ENCODE measurements around the gene WDR77. TPM values are rescaled to one million over a fixed set of nuclear protein-coding genes. Genes with fewer than 3 reads are reported as not detected.

Gene WDR77
- total and polyA plus RNA-seq, 2 donors (not counting 1 experiment from before 2014, with no cell fraction given), result 40.5 to 85.5 TPM

GRCh38 chr1:111480674-111481073, 31.6 kb upstream of the WDR77 start:
- Mint-ChIP-seq H3K4me3 (no peak overlapping the region), H3K27me3 (no peaks in the 10 kb centered on the region), H3K27ac (no peak overlapping the region), H3K4me1 (peaks cover 55% of the 10 kb centered on the region), H3K9me3 (ENCODE audit: insufficient read depth) (no peaks in the 10 kb centered on the region)
- Histone ChIP-seq H3K9ac (ENCODE audit: low read length) (no peak overlapping the region), H3K27ac (ENCODE audit: low read length in 2 of 2) (no peak overlapping the region), H3K4me3 (ENCODE audit: control extremely low read depth in 1 of 5, extremely low read depth in 1 of 5, insufficient read depth in 1 of 5, low read depth in 2 of 5, low read length in 4 of 5) (no peak overlapping the region), H3K9me3 (ENCODE audit: control extremely low read depth in 1 of 3, control insufficient read depth in 2 of 3, insufficient read depth in 1 of 3, low read length in 2 of 3) (no peaks in the 10 kb centered on the region), H4K20me1 (ENCODE audit: control insufficient read depth, insufficient read depth, low read length, poor library complexity, severe bottlenecking) (no peaks in the 10 kb centered on the region), H3K4me1 (ENCODE audit: control insufficient read depth in 2 of 2, insufficient read depth in 2 of 2, low read length in 2 of 2) (peaks cover 47 to 52% of the 10 kb centered on the region in 2 donors), H3K36me3 (replicated peaks in 1 of 2; ENCODE audit: control extremely low read depth in 1 of 2, control insufficient read depth in 1 of 2, extremely low read depth in 1 of 2, insufficient read depth in 2 of 2, low read length in 1 of 2) (peaks cover 0 to 19% of the 10 kb centered on the region in 2 experiments), H2AFZ (ENCODE audit: insufficient read depth, low read depth, low read length, poor library complexity, severe bottlenecking) (peak overlapping the region; percentile 26), H3K27me3 (replicated peaks in 1 of 4; ENCODE audit: control extremely low read depth in 1 of 4, control insufficient read depth in 3 of 4, insufficient read depth in 4 of 4, low read length in 3 of 4) (no peaks in the 10 kb centered on the region), H3K4me2 (replicated peaks; ENCODE audit: low read depth, low read length, poor library complexity, severe bottlenecking) (peak overlapping the region; percentile 21), H3K79me2 (ENCODE audit: control insufficient read depth, insufficient read depth, low read length) (peaks cover 18% of the 10 kb centered on the region)
- intact Hi-C loops (cut with micrococcal nuclease), result loop anchor here (1.0 kb wide), 4 partner anchors 28 to 289 kb away; no protein-coding TSS in a partner anchor
- WGBS (ENCODE audit: insufficient coverage), result 33% methylated on average over 1 of the region's 1 CpG
- ChIA-PET POLR2A (interaction anchor here (1.4 to 1.5 kb wide), 2 partner anchors 9 to 26 kb away, joined by 3 to 5 read pairs; no protein-coding TSS in a partner anchor), CTCF (interaction anchor here (0.8 to 14.7 kb wide), 16 partner anchors 9 to 287 kb away, joined by 3 to 276 read pairs (median 4); partner anchors contain the start of genes ADORA3 and TMIGD3)
- TF ChIP-seq EZH2 (IDR thresholded peaks at IDR 0.05; ENCODE audit: borderline replicate concordance, insufficient read depth, low read depth, low read length, poor library complexity, severe bottlenecking) (no peak), CTCF (IDR thresholded peaks at IDR 0.05) (no peak)
- ATAC-seq (ENCODE audit: low read depth) (no peak), DNase-seq (no peak)

GRCh38 chr1:111476761-111477309, 27.8 kb upstream of the WDR77 start:
- ChIA-PET POLR2A (interaction anchor here (0.8 to 1.7 kb wide), 5 partner anchors 24 to 116 kb away, joined by 3 to 11 read pairs (median 4); partner anchors contain the start of genes ADORA3 and TMIGD3), CTCF (interaction anchor here (0.6 to 14.7 kb wide), 17 partner anchors 9 to 289 kb away, joined by 3 to 276 read pairs (median 4); partner anchors contain the start of genes ADORA3, TMIGD3 and WDR77)
- H3K36me3 ChIP-seq (replicated peaks in 1 of 2; ENCODE audit: control extremely low read depth in 1 of 2, control insufficient read depth in 1 of 2, extremely low read depth in 1 of 2, insufficient read depth in 2 of 2, low read length in 1 of 2), result peaks cover 0 to 19% of the 10 kb centered on the region in 2 experiments
- H3K4me1 ChIP-seq (ENCODE audit: control insufficient read depth in 2 of 2, insufficient read depth in 2 of 2, low read length in 2 of 2), result peaks cover 67 to 73% of the 10 kb centered on the region in 2 donors
- H3K79me2 ChIP-seq (ENCODE audit: control insufficient read depth, insufficient read depth, low read length), result peaks cover 52% of the 10 kb centered on the region
- 0% methylated on average over 1 of the region's 2 CpGs for WGBS (ENCODE audit: insufficient coverage)
- peak; percentile 75 for DNase-seq
- H3K27me3 ChIP-seq (replicated peaks in 1 of 4; ENCODE audit: control extremely low read depth in 1 of 4, control insufficient read depth in 3 of 4, insufficient read depth in 4 of 4, low read length in 3 of 4), result no peaks in the 10 kb centered on the region
- no peak for TF ChIP-seq EZH2 (IDR thresholded peaks at IDR 0.05; ENCODE audit: borderline replicate concordance, insufficient read depth, low read depth, low read length, poor library complexity, severe bottlenecking)
- no peak for TF ChIP-seq CTCF (IDR thresholded peaks at IDR 0.05)
- H3K9me3 ChIP-seq (ENCODE audit: control extremely low read depth in 1 of 3, control insufficient read depth in 2 of 3, insufficient read depth in 1 of 3, low read length in 2 of 3), result no peaks in the 10 kb centered on the region
- H3K9me3 Mint-ChIP-seq (ENCODE audit: insufficient read depth), result no peaks in the 10 kb centered on the region
- ATAC-seq (ENCODE audit: low read depth), result peak; percentile 71
- H3K4me3 ChIP-seq (ENCODE audit: control extremely low read depth in 1 of 5, extremely low read depth in 1 of 5, insufficient read depth in 1 of 5, low read depth in 2 of 5, low read length in 4 of 5), result peak overlapping the region in 4 of 5 experiments; percentile 12 to 89 (median 22)
- peaks cover 74% of the 10 kb centered on the region for H3K4me1 Mint-ChIP-seq
- no peaks in the 10 kb centered on the region for H3K27me3 Mint-ChIP-seq
- H3K9ac ChIP-seq (ENCODE audit: low read length), result peak overlapping the region; percentile 92
- peak overlapping the region; percentile 90 for H3K27ac Mint-ChIP-seq
- H4K20me1 ChIP-seq (ENCODE audit: control insufficient read depth, insufficient read depth, low read length, poor library complexity, severe bottlenecking), result no peaks in the 10 kb centered on the region
- peak overlapping the region; percentile 79 for H3K4me2 ChIP-seq (replicated peaks; ENCODE audit: low read depth, low read length, poor library complexity, severe bottlenecking)
- H3K27ac ChIP-seq (ENCODE audit: low read length in 2 of 2), result peak overlapping the region; percentile 80 to 91
- intact Hi-C loops (cut with micrococcal nuclease), result no loop called here
- H2AFZ ChIP-seq (ENCODE audit: insufficient read depth, low read depth, low read length, poor library complexity, severe bottlenecking), result peak overlapping the region; percentile 70
- H3K4me3 Mint-ChIP-seq, result peak overlapping the region; percentile 95
